ENCODE results near the gene SMAD7. TPM values are rescaled to one million over a fixed set of nuclear protein-coding genes. Genes with fewer than 3 reads are reported as not detected.

The SMAD7 gene
- total and polyA plus RNA-seq, 2 donors (not counting 1 experiment from before 2014, with no cell fraction given): 6.1 to 16.3 TPM

- no peak overlapping the region for H3K4me3 ChIP-seq (replicated peaks in 1 of 4; ENCODE audit: control extremely low read depth in 1 of 4, insufficient read depth in 1 of 4, low read depth in 3 of 4, low read length in 4 of 4)
- no peak overlapping the region for H3K9ac ChIP-seq (ENCODE audit: insufficient read depth, low read length)
- peaks cover 6% of the 10 kb centered on the region for H3K4me1 ChIP-seq (ENCODE audit: control insufficient read depth, extremely low read depth, insufficient read depth, low read length)
- H4K20me1 ChIP-seq (ENCODE audit: control insufficient read depth, extremely low read depth, insufficient read depth, low read length): no peaks in the 10 kb centered on the region
- DNase-seq (ENCODE audit: low read depth in 2 of 2): no peak
- no peaks in the 10 kb centered on the region for H3K79me2 ChIP-seq (ENCODE audit: control insufficient read depth, insufficient read depth, low read length)
- no peaks in the 10 kb centered on the region for H3K9me3 ChIP-seq (ENCODE audit: control insufficient read depth, insufficient read depth, low read depth, low read length)
- no peaks in the 10 kb centered on the region for H3K36me3 ChIP-seq (ENCODE audit: control insufficient read depth, insufficient read depth, low read length)
- no peak for TF ChIP-seq CTCF (conservative IDR thresholded peaks at IDR 0.05 in 1 of 2, IDR thresholded peaks at IDR 0.05 in 1 of 2; ENCODE audit: low read depth in 1 of 2, low read length in 2 of 2)
- no peak for TF ChIP-seq EZH2 (IDR thresholded peaks at IDR 0.05; ENCODE audit: low read length, missing control alignments)
- no peak overlapping the region for H2AFZ ChIP-seq (ENCODE audit: low read length)
- H3K4me2 ChIP-seq (ENCODE audit: extremely low read depth, insufficient read depth, low read length): no peak overlapping the region
- no peaks in the 10 kb centered on the region for H3K27me3 ChIP-seq (ENCODE audit: control insufficient read depth, insufficient read depth, low read length)
- H3K27ac ChIP-seq (ENCODE audit: insufficient read depth, low read length): no peak overlapping the region
Measured at GRCh38 chr18:48876590-48876989, 74.2 kb downstream of the SMAD7 start.

- H3K4me1 ChIP-seq (ENCODE audit: control insufficient read depth, extremely low read depth, insufficient read depth, low read length): peaks cover 6% of the 10 kb centered on the region
- no peaks in the 10 kb centered on the region for H3K9me3 ChIP-seq (ENCODE audit: control insufficient read depth, insufficient read depth, low read depth, low read length)
- no peaks in the 10 kb centered on the region for H3K27me3 ChIP-seq (ENCODE audit: control insufficient read depth, insufficient read depth, low read length)
- H3K79me2 ChIP-seq (ENCODE audit: control insufficient read depth, insufficient read depth, low read length): no peaks in the 10 kb centered on the region
- H3K27ac ChIP-seq (ENCODE audit: insufficient read depth, low read length): no peak overlapping the region
- no peaks in the 10 kb centered on the region for H4K20me1 ChIP-seq (ENCODE audit: control insufficient read depth, extremely low read depth, insufficient read depth, low read length)
- H2AFZ ChIP-seq (ENCODE audit: low read length): no peak overlapping the region
- no peaks in the 10 kb centered on the region for H3K36me3 ChIP-seq (ENCODE audit: control insufficient read depth, insufficient read depth, low read length)
- no peak overlapping the region for H3K4me2 ChIP-seq (ENCODE audit: extremely low read depth, insufficient read depth, low read length)
- peak in 1 of 2 donors; percentile 33 for DNase-seq (ENCODE audit: low read depth in 2 of 2)
- TF ChIP-seq EZH2 (IDR thresholded peaks at IDR 0.05; ENCODE audit: low read length, missing control alignments) (no peak), CTCF (conservative IDR thresholded peaks at IDR 0.05 in 1 of 2, IDR thresholded peaks at IDR 0.05 in 1 of 2; ENCODE audit: low read depth in 1 of 2, low read length in 2 of 2) (no peak)
- H3K9ac ChIP-seq (ENCODE audit: insufficient read depth, low read length): no peak overlapping the region
- no peak overlapping the region for H3K4me3 ChIP-seq (replicated peaks in 1 of 4; ENCODE audit: control extremely low read depth in 1 of 4, insufficient read depth in 1 of 4, low read depth in 3 of 4, low read length in 4 of 4)
Measured at GRCh38 chr18:48875942-48876511, 74.7 kb downstream of the SMAD7 start.

- no peak for DNase-seq (ENCODE audit: low read depth in 2 of 2)
- TF ChIP-seq CTCF (conservative IDR thresholded peaks at IDR 0.05 in 1 of 2, IDR thresholded peaks at IDR 0.05 in 1 of 2; ENCODE audit: low read depth in 1 of 2, low read length in 2 of 2) (no peak), EZH2 (IDR thresholded peaks at IDR 0.05; ENCODE audit: low read length, missing control alignments) (no peak)
- no peaks in the 10 kb centered on the region for H3K79me2 ChIP-seq (ENCODE audit: control insufficient read depth, insufficient read depth, low read length)
- peaks cover 6% of the 10 kb centered on the region for H3K4me1 ChIP-seq (ENCODE audit: control insufficient read depth, extremely low read depth, insufficient read depth, low read length)
- no peak overlapping the region for H2AFZ ChIP-seq (ENCODE audit: low read length)
- no peaks in the 10 kb centered on the region for H3K36me3 ChIP-seq (ENCODE audit: control insufficient read depth, insufficient read depth, low read length)
- no peaks in the 10 kb centered on the region for H4K20me1 ChIP-seq (ENCODE audit: control insufficient read depth, extremely low read depth, insufficient read depth, low read length)
- H3K9me3 ChIP-seq (ENCODE audit: control insufficient read depth, insufficient read depth, low read depth, low read length): no peaks in the 10 kb centered on the region
- no peak overlapping the region for H3K9ac ChIP-seq (ENCODE audit: insufficient read depth, low read length)
- H3K4me3 ChIP-seq (replicated peaks in 1 of 4; ENCODE audit: control extremely low read depth in 1 of 4, insufficient read depth in 1 of 4, low read depth in 3 of 4, low read length in 4 of 4): no peak overlapping the region
- H3K4me2 ChIP-seq (ENCODE audit: extremely low read depth, insufficient read depth, low read length): no peak overlapping the region
- H3K27me3 ChIP-seq (ENCODE audit: control insufficient read depth, insufficient read depth, low read length): no peaks in the 10 kb centered on the region
- no peak overlapping the region for H3K27ac ChIP-seq (ENCODE audit: insufficient read depth, low read length)
Measured at GRCh38 chr18:48875314-48875941, 75.3 kb downstream of the SMAD7 start.

Measured in fibroblast of lung (primary cell).